ENCODE data around the gene AQP5.

Gene AQP5

DNA sequence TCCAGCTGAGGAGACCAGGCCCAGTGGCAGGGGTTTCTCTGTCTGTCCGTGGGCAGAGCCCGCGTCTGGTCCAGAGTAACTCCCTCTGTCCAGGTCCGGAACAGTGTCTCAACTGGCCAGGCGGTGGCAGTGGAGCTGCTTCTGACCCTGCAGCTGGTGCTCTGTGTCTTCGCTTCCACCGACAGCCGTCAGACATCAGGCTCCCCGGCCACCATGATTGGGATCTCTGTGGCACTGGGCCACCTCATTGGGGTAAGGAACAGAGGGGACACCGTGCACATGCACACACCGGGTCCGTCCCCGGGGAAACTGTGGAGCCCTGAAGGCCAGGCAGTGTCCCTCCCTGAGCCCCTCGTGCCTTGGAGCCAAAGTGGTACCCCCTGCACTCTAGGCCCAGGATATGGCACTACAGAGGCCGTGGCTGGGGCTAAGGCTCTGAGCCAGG, 12.6 kb downstream of the AQP5 start:
- H3K4me3 ChIP-seq (ENCODE audit: insufficient read depth in 1 of 2, low read depth in 1 of 2, low read length in 2 of 2) = no peak overlapping the region
- H2BK12ac ChIP-seq (ENCODE audit: low read length in 2 of 2) = no peak overlapping the region
- H4K91ac ChIP-seq (ENCODE audit: low read length) = no peak overlapping the region
- peak; percentile 58 for DNase-seq
- no peak overlapping the region for H3K14ac ChIP-seq (ENCODE audit: low read length in 2 of 2)
- H3K23ac ChIP-seq (ENCODE audit: low read length in 2 of 2) = no peak overlapping the region
- H2BK15ac ChIP-seq (ENCODE audit: low read depth, poor library complexity, severe bottlenecking) = no peak overlapping the region
- no peak overlapping the region for H3K9ac ChIP-seq (ENCODE audit: low read length)
- H3K4ac ChIP-seq (ENCODE audit: low read depth in 1 of 2, low read length in 2 of 2) = no peak overlapping the region
- H2BK120ac ChIP-seq (ENCODE audit: low read depth, low read length) = no peak overlapping the region
- no peaks in the 10 kb centered on the region for H3K9me3 ChIP-seq (ENCODE audit: control insufficient read depth, low read length)
- H3K4me1 ChIP-seq (ENCODE audit: control insufficient read depth, insufficient read depth, low read depth, low read length) = peaks cover 2% of the 10 kb centered on the region
- H3K79me1 ChIP-seq (replicated peaks; ENCODE audit: low read length, poor library complexity, severe bottlenecking) = no peaks in the 10 kb centered on the region
- no peaks in the 10 kb centered on the region for H3K36me3 ChIP-seq (ENCODE audit: control insufficient read depth in 1 of 2, insufficient read depth in 2 of 2, low read depth in 1 of 2, low read length in 2 of 2)
- no peak overlapping the region for H2AK5ac ChIP-seq (ENCODE audit: low read length, severe bottlenecking)
- no peak overlapping the region for H2AFZ ChIP-seq (ENCODE audit: low read depth, low read length)
- H3K27me3 ChIP-seq (ENCODE audit: control insufficient read depth in 1 of 2, insufficient read depth in 1 of 2, low read length in 2 of 2) = peaks cover 29 to 53% of the 10 kb centered on the region in 2 experiments
- no peak overlapping the region for H3K27ac ChIP-seq (ENCODE audit: low read length, poor library complexity, severe bottlenecking)
- H2BK5ac ChIP-seq (ENCODE audit: low read depth, low read length, poor library complexity, severe bottlenecking) = no peak overlapping the region
- no peak overlapping the region for H3K4me2 ChIP-seq (ENCODE audit: low read length, poor library complexity, severe bottlenecking)
- H4K8ac ChIP-seq (ENCODE audit: low read length) = peak overlapping the region; percentile 55
- H3K18ac ChIP-seq (ENCODE audit: low read depth in 1 of 2, low read length in 2 of 2) = peak overlapping the region in 1 of 2 experiments; percentile 5
- 69% methylated on average over 15 of the region's 15 CpGs for WGBS

DNA sequence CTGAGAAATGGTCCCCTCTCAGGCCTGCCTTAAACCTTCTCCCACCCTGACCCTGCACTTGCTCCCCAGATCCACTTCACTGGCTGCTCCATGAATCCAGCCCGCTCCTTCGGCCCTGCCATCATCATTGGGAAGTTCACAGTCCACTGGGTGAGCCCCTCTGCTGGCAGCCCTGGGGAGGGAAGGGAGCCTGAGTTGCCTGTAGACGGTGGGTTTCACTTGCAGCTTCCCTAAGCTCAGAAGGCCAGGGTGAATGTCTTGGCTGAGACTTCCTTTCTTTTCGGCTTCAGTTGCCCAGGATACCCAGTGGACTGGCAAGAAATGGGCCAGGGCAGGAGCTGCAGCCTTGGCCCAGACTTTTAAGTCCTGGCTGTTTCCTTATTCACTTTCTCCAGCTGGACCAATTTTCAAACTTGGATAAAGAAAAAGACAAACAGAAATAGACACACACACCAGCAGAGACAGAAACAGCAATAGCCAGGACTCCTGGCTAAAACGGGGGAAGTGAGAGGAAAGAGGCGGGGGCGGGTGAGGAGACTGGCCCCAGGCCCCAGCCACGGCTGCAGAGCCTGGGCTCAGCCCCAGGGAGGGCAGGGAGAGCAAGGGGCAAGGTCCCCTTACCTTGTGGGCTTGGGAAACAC, 13.1 kb downstream of the AQP5 start:
- Histone ChIP-seq H3K27me3 (ENCODE audit: control insufficient read depth in 1 of 2, insufficient read depth in 1 of 2, low read length in 2 of 2) (peaks cover 23 to 47% of the 10 kb centered on the region in 2 experiments), H3K18ac (ENCODE audit: low read depth in 1 of 2, low read length in 2 of 2) (no peak overlapping the region), H3K27ac (ENCODE audit: low read length, poor library complexity, severe bottlenecking) (no peak overlapping the region), H2AFZ (ENCODE audit: low read depth, low read length) (no peak overlapping the region), H4K91ac (ENCODE audit: low read length) (no peak overlapping the region), H3K79me1 (replicated peaks; ENCODE audit: low read length, poor library complexity, severe bottlenecking) (no peaks in the 10 kb centered on the region), H2BK120ac (ENCODE audit: low read depth, low read length) (no peak overlapping the region), H2BK15ac (ENCODE audit: low read depth, poor library complexity, severe bottlenecking) (no peak overlapping the region), H3K9ac (ENCODE audit: low read length) (peak overlapping the region; percentile 8), H3K36me3 (ENCODE audit: control insufficient read depth in 1 of 2, insufficient read depth in 2 of 2, low read depth in 1 of 2, low read length in 2 of 2) (no peaks in the 10 kb centered on the region), H2BK12ac (ENCODE audit: low read length in 2 of 2) (no peak overlapping the region), H2BK5ac (ENCODE audit: low read depth, low read length, poor library complexity, severe bottlenecking) (no peak overlapping the region), H3K4me3 (ENCODE audit: insufficient read depth in 1 of 2, low read depth in 1 of 2, low read length in 2 of 2) (no peak overlapping the region), H2AK5ac (ENCODE audit: low read length, severe bottlenecking) (no peak overlapping the region), H3K4me2 (ENCODE audit: low read length, poor library complexity, severe bottlenecking) (no peak overlapping the region), H3K14ac (ENCODE audit: low read length in 2 of 2) (no peak overlapping the region), H3K4me1 (ENCODE audit: control insufficient read depth, insufficient read depth, low read depth, low read length) (peaks cover 4% of the 10 kb centered on the region), H3K9me3 (ENCODE audit: control insufficient read depth, low read length) (no peaks in the 10 kb centered on the region), H3K4ac (ENCODE audit: low read depth in 1 of 2, low read length in 2 of 2) (no peak overlapping the region), H3K23ac (ENCODE audit: low read length in 2 of 2) (no peak overlapping the region), H4K8ac (ENCODE audit: low read length) (no peak overlapping the region)
- 82% methylated on average over 8 of the region's 8 CpGs for WGBS
- no peak for DNase-seq

DNA sequence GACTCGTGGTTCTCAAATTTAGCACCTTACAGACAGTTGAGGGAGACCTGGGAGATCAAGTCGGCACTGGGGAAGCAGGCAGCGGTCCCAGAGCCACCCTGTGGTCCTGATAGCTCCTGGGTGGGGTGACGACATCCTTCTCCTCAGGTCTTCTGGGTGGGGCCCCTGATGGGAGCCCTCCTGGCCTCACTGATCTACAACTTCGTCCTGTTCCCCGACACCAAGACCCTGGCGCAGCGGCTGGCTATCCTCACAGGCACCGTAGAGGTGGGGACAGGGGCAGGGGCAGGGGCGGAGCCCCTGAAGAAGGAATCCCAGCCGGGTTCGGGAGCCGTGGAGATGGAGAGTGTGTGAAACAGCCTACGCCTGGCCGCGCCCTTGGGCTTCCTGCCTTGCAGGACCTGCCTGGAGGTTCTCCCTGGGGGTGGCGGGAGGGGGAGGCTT, 13.7 kb downstream of the AQP5 start:
- Histone ChIP-seq H3K27ac (ENCODE audit: low read length, poor library complexity, severe bottlenecking) (no peak overlapping the region), H2BK120ac (ENCODE audit: low read depth, low read length) (no peak overlapping the region), H3K4me3 (ENCODE audit: insufficient read depth in 1 of 2, low read depth in 1 of 2, low read length in 2 of 2) (no peak overlapping the region), H2AK5ac (ENCODE audit: low read length, severe bottlenecking) (no peak overlapping the region), H3K79me1 (replicated peaks; ENCODE audit: low read length, poor library complexity, severe bottlenecking) (no peaks in the 10 kb centered on the region), H3K23ac (ENCODE audit: low read length in 2 of 2) (no peak overlapping the region), H3K4ac (ENCODE audit: low read depth in 1 of 2, low read length in 2 of 2) (no peak overlapping the region), H3K9ac (ENCODE audit: low read length) (peak overlapping the region; percentile 8), H3K14ac (ENCODE audit: low read length in 2 of 2) (no peak overlapping the region), H3K18ac (ENCODE audit: low read depth in 1 of 2, low read length in 2 of 2) (no peak overlapping the region), H3K4me2 (ENCODE audit: low read length, poor library complexity, severe bottlenecking) (no peak overlapping the region), H2AFZ (ENCODE audit: low read depth, low read length) (no peak overlapping the region), H3K36me3 (ENCODE audit: control insufficient read depth in 1 of 2, insufficient read depth in 2 of 2, low read depth in 1 of 2, low read length in 2 of 2) (no peaks in the 10 kb centered on the region), H3K27me3 (ENCODE audit: control insufficient read depth in 1 of 2, insufficient read depth in 1 of 2, low read length in 2 of 2) (peaks cover 18 to 42% of the 10 kb centered on the region in 2 experiments), H4K8ac (ENCODE audit: low read length) (no peak overlapping the region), H3K4me1 (ENCODE audit: control insufficient read depth, insufficient read depth, low read depth, low read length) (peaks cover 4% of the 10 kb centered on the region), H4K91ac (ENCODE audit: low read length) (no peak overlapping the region), H2BK12ac (ENCODE audit: low read length in 2 of 2) (no peak overlapping the region), H2BK15ac (ENCODE audit: low read depth, poor library complexity, severe bottlenecking) (no peak overlapping the region), H3K9me3 (ENCODE audit: control insufficient read depth, low read length) (no peaks in the 10 kb centered on the region), H2BK5ac (ENCODE audit: low read depth, low read length, poor library complexity, severe bottlenecking) (no peak overlapping the region)
- WGBS = 78% methylated on average over 15 of the region's 17 CpGs
- no peak for DNase-seq

DNA sequence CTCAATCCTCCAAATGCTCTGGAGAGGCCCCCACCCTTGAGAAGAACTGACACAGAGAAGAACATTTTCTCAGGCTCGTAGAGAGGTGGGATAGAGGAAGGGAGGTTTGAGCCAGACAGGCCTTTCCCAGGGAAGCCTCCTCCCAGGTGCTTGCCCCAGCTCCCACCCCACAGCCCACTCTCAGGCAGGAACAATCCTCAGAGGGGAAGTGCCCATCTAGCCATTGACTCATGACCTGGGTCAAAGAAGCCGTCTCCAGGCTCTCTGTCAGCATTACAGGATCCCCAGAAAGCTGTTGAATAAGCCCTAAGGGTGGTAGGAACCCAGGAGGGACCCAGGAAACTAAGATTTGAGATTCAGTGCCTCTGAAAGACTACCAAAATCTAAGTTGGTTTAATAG, 14.9 kb downstream of the AQP5 start:
- Histone ChIP-seq H3K14ac (ENCODE audit: low read length in 2 of 2) (no peak overlapping the region), H3K36me3 (ENCODE audit: control insufficient read depth in 1 of 2, insufficient read depth in 2 of 2, low read depth in 1 of 2, low read length in 2 of 2) (no peaks in the 10 kb centered on the region), H3K79me1 (replicated peaks; ENCODE audit: low read length, poor library complexity, severe bottlenecking) (no peaks in the 10 kb centered on the region), H2AK5ac (ENCODE audit: low read length, severe bottlenecking) (no peak overlapping the region), H3K27ac (ENCODE audit: low read length, poor library complexity, severe bottlenecking) (no peak overlapping the region), H3K4me2 (ENCODE audit: low read length, poor library complexity, severe bottlenecking) (no peak overlapping the region), H3K18ac (ENCODE audit: low read depth in 1 of 2, low read length in 2 of 2) (no peak overlapping the region), H3K9ac (ENCODE audit: low read length) (no peak overlapping the region), H3K4me3 (ENCODE audit: insufficient read depth in 1 of 2, low read depth in 1 of 2, low read length in 2 of 2) (no peak overlapping the region), H2BK12ac (ENCODE audit: low read length in 2 of 2) (no peak overlapping the region), H3K4me1 (ENCODE audit: control insufficient read depth, insufficient read depth, low read depth, low read length) (peaks cover 10% of the 10 kb centered on the region), H2BK15ac (ENCODE audit: low read depth, poor library complexity, severe bottlenecking) (no peak overlapping the region), H3K4ac (ENCODE audit: low read depth in 1 of 2, low read length in 2 of 2) (no peak overlapping the region), H3K9me3 (ENCODE audit: control insufficient read depth, low read length) (no peaks in the 10 kb centered on the region), H3K23ac (ENCODE audit: low read length in 2 of 2) (no peak overlapping the region), H2BK5ac (ENCODE audit: low read depth, low read length, poor library complexity, severe bottlenecking) (no peak overlapping the region), H3K27me3 (ENCODE audit: control insufficient read depth in 1 of 2, insufficient read depth in 1 of 2, low read length in 2 of 2) (peaks cover 6 to 30% of the 10 kb centered on the region in 2 experiments), H2BK120ac (ENCODE audit: low read depth, low read length) (no peak overlapping the region), H4K8ac (ENCODE audit: low read length) (no peak overlapping the region), H2AFZ (ENCODE audit: low read depth, low read length) (no peak overlapping the region), H4K91ac (ENCODE audit: low read length) (no peak overlapping the region)
- 93% methylated on average over 1 of the region's 2 CpGs for WGBS
- no peak for DNase-seq

Measured in mesenchymal stem cell (in vitro differentiated cells and primary cell).